Gastrocnemius medialis (tissue), 4 donors: Measurements from ENCODE around the gene PTPN23.

Experiments used
- CTCF ChIP-seq, 5 experiments: fragments of 450-650 bp in 3 of 5; fragments of 200-600 bp in 2 of 5; sonication (generic) in 2 of 5; IDR thresholded peaks in 4 of 5; conservative IDR thresholded peaks in 1 of 5; 1 replicate in 4 of 5; 2 replicates in 1 of 5; pipeline ENCODE4 v1.5.1; 2016 to 2019; ENCODE audit warnings: antibody characterized with exemption in 5 of 5, mild to moderate bottlenecking in 3 of 5, moderate library complexity in 3 of 5
- POLR2A ChIP-seq, 2 donors: fragments of 450-650 bp; IDR thresholded peaks; one replicate each; pipeline ENCODE4 v1.6.1; 2017; ENCODE audit warnings: antibody characterized with exemption in 2 of 2, mild to moderate bottlenecking in 2 of 2, moderate library complexity in 2 of 2

- TF ChIP-seq CTCF (IDR thresholded peaks at IDR 0.05 in 4 of 5, conservative IDR thresholded peaks at IDR 0.05 in 1 of 5) (no peak), POLR2A (IDR thresholded peaks at IDR 0.05) (no peak)
Observed at GRCh38 chr3:47409688-47410416, 29.0 kb downstream of the PTPN23 start.
